GM23248 (cell line): ENCODE measurements around the gene GLS2. TPM values are rescaled to one million over a fixed set of nuclear protein-coding genes. Genes with fewer than 3 reads are reported as not detected.

Source experiments
- DNase-seq: peaks from one replicate; pipeline ENCODE4 v3.0.0-alpha.2; 2015
- H2AFZ ChIP-seq: fragments of 200-600 bp; sonication (generic); 2 replicates; pipeline ENCODE4 v1.6.1; 2016; ENCODE audit warnings: antibody characterized with exemption
- H3F3A ChIP-seq: fragments of 200-600 bp; sonication (generic); 2 replicates; pipeline ENCODE4 v1.6.1; 2016; ENCODE audit warnings: mild to moderate bottlenecking, antibody characterized with exemption, mixed run types; ENCODE audit not compliant: insufficient read depth
- H3K27ac ChIP-seq: fragments of 200-600 bp; sonication (generic); 2 replicates; pipeline ENCODE4 v1.5.1; 2016; ENCODE audit warnings: mild to moderate bottlenecking
- H3K27me3 ChIP-seq: fragments of 200-600 bp; sonication (generic); replicated peaks from 2 replicates; pipeline ENCODE4 v1.6.1; 2016; ENCODE audit warnings: mild to moderate bottlenecking; ENCODE audit not compliant: insufficient read depth
- H3K36me3 ChIP-seq: fragments of 200-600 bp; sonication (generic); 2 replicates; pipeline ENCODE4 v1.6.1; 2016; ENCODE audit warnings: low read depth, mild to moderate bottlenecking
- H3K4me1 ChIP-seq: fragments of 200-600 bp; sonication (generic); 2 replicates; pipeline ENCODE4 v1.6.1; 2016; ENCODE audit warnings: mild to moderate bottlenecking; ENCODE audit not compliant: insufficient read depth
- H3K4me2 ChIP-seq: fragments of 200-600 bp; sonication (generic); one replicate; pipeline ENCODE4 v1.6.1; 2016; ENCODE audit warnings: mild to moderate bottlenecking; ENCODE audit not compliant: unreplicated experiment
- H3K4me3 ChIP-seq: fragments of 200-600 bp; sonication (generic); 2 replicates; pipeline ENCODE4 v1.5.1; 2016; ENCODE audit warnings: mild to moderate bottlenecking
- H3K79me2 ChIP-seq: fragments of 200-600 bp; sonication (generic); 2 replicates; pipeline ENCODE4 v1.6.1; 2016; ENCODE audit warnings: mild to moderate bottlenecking; ENCODE audit not compliant: insufficient read depth
- H3K9ac ChIP-seq: fragments of 200-600 bp; sonication (generic); 2 replicates; pipeline ENCODE4 v1.6.1; 2016; ENCODE audit warnings: mild to moderate bottlenecking
- H3K9me2 ChIP-seq: fragments of 200-600 bp; sonication (generic); 2 replicates; pipeline ENCODE4 v1.6.1; 2016; ENCODE audit warnings: mixed run types, mild to moderate bottlenecking, moderate library complexity; ENCODE audit not compliant: insufficient read depth
- H3K9me3 ChIP-seq: fragments of 200-600 bp; sonication (generic); one replicate; pipeline ENCODE4 v1.6.1; 2017; ENCODE audit warnings: low read depth
- H4K20me1 ChIP-seq: fragments of 200-600 bp; sonication (generic); 2 replicates; pipeline ENCODE4 v1.6.0; 2016; ENCODE audit not compliant: insufficient read depth
- EZH2 ChIP-seq: fragments of 200-600 bp; sonication (generic); IDR thresholded peaks from 2 replicates; pipeline ENCODE4 v1.6.1; 2018; ENCODE audit warnings: antibody characterized with exemption, mild to moderate bottlenecking; ENCODE audit not compliant: insufficient read depth, poor library complexity, severe bottlenecking
- EZH2phosphoT487 ChIP-seq: fragments of 200-600 bp; sonication (generic); IDR thresholded peaks from 2 replicates; pipeline ENCODE4 v1.6.1; 2018; ENCODE audit warnings: antibody characterized with exemption, moderate library complexity, mild to moderate bottlenecking, low read depth; ENCODE audit not compliant: insufficient read depth
- WGBS, 2 experiments: methylation state at CpG; one replicate each; pipeline ENCODE4 v1.1.6; 2015 to 2017; ENCODE audit warnings: low lambda C conversion rate in 2 of 2, low coverage in 1 of 2; ENCODE audit errors: missing lambda C conversion rate in 2 of 2; 5-methylcytosine and 5-hydroxymethylcytosine counted together
- in situ Hi-C: fragments of 300-500 bp; cut with MboI; formaldehyde crosslinking; loops from 2 replicates; pipeline ENCODE4 v1.15.0; 2020
- polyA plus RNA-seq: library from polyadenylated mRNA; unstranded; fragments of >200 nt; fragmentation: Nextera tagmentation; extraction: Ambion mirVana; gene quantifications from 2 replicates; pipeline ENCODE4 v1.2.1, GENCODE V29; 2016
- total RNA-seq: library from RNA; depleted of rRNA; stranded (reverse); fragments of >200 nt; shearing (Covaris generic); gene quantifications from 2 replicates; pipeline ENCODE4 v1.2.3, GENCODE V29; 2014; rRNA removed

Gene GLS2
- total and polyA plus RNA-seq, 2 experiments from 2014 or later: not detected

DNA sequence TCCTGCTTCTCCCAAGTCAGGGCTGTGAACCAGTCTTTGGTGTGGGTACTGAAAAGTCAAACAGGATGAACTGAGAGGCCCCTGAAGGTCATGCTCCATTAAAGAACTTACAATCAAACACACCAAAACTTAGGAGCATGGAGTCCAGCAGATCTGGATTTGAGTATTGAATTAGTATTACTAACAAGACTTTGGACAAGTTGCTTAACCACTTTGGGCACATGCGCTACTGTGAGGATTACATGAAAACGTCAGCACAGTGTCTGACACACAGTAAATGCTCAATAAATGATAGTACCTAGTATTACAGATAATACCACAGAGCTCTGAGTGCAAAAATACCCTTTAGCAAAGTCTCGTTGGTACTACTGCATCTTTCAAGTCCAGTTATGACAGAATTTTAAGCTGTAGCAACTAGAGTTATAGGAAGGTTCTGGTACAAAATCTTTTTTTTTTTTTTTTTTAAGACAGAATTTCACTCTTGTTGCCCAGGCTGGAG lies 62.0 kb downstream of the GLS2 start:
- TF ChIP-seq EZH2 (no peak), EZH2phosphoT487 (no peak)
- H3K9me3 ChIP-seq: no peaks in the 10 kb centered on the region
- no peaks in the 10 kb centered on the region for H3K79me2 ChIP-seq
- no peaks in the 10 kb centered on the region for H4K20me1 ChIP-seq
- no peaks in the 10 kb centered on the region for H3K27me3 ChIP-seq
- no peak overlapping the region for H2AFZ ChIP-seq
- H3K9ac ChIP-seq: no peak overlapping the region
- H3K4me2 ChIP-seq: no peak overlapping the region
- H3K27ac ChIP-seq: no peak overlapping the region
- H3K4me3 ChIP-seq: no peak overlapping the region
- in situ Hi-C loops: no loop called here
- H3K36me3 ChIP-seq: no peaks in the 10 kb centered on the region
- no peaks in the 10 kb centered on the region for H3F3A ChIP-seq
- DNase-seq: no peak
- H3K4me1 ChIP-seq: no peaks in the 10 kb centered on the region
- no peaks in the 10 kb centered on the region for H3K9me2 ChIP-seq
- 47 to 51% methylated on average over 3 of the region's 3 CpGs for WGBS, 2 experiments

DNA sequence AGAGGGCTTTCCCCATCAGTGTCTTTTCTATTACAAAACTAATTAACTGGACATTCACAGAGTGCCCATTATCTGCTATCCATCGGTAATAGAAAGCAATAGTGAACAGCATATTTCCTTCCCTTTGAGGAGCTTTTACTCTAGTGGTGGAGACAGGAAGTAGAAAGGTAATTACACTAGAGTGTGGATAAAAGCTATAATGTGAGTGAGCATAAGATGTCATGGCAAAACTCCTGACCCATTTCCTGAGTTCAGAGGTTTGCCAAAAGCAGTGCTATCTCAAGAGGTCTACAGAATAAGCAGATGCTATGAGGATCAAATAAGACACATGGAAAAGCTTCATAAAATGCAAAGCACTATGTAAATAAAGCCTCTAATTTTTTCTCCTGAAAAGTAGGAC lies 62.8 kb downstream of the GLS2 start:
- Histone ChIP-seq H3K9me3 (no peaks in the 10 kb centered on the region), H3K36me3 (no peaks in the 10 kb centered on the region), H3K27ac (no peak overlapping the region), H3K4me1 (no peaks in the 10 kb centered on the region), H3K79me2 (no peaks in the 10 kb centered on the region), H3K4me2 (no peak overlapping the region), H3K27me3 (no peaks in the 10 kb centered on the region), H2AFZ (no peak overlapping the region), H4K20me1 (no peaks in the 10 kb centered on the region), H3F3A (no peaks in the 10 kb centered on the region), H3K9ac (no peak overlapping the region), H3K4me3 (no peak overlapping the region), H3K9me2 (no peaks in the 10 kb centered on the region)
- in situ Hi-C loops: no loop called here
- 95 to 100% methylated on average over 1 of the region's 1 CpG for WGBS, 2 experiments
- no peak for TF ChIP-seq EZH2phosphoT487
- TF ChIP-seq EZH2: no peak
- DNase-seq: no peak

Other genes starting within 250 kb of the GLS2 start
- gene ANKRD52, start 229.8 kb downstream of the GLS2 start, total RNA-seq: 24.5 and 26.9 TPM in 2 replicates
- 61.5 and 61.7 TPM in 2 replicates for gene ANKRD52, start 229.8 kb downstream of the GLS2 start, polyA plus RNA-seq
- 8.2 and 10.3 TPM in 2 replicates for gene COQ10A, start 221.2 kb downstream of the GLS2 start, total RNA-seq
- gene COQ10A, start 221.2 kb downstream of the GLS2 start, polyA plus RNA-seq: 9.6 and 9.8 TPM in 2 replicates
- 67.2 and 74.7 TPM in 2 replicates for gene CS, start 187.8 kb downstream of the GLS2 start, total RNA-seq
- 76.2 and 77.8 TPM in 2 replicates for gene CS, start 187.8 kb downstream of the GLS2 start, polyA plus RNA-seq
- 89.9 and 97.5 TPM in 2 replicates for gene CNPY2, start 172.2 kb downstream of the GLS2 start, total RNA-seq
- 248 and 253 TPM in 2 replicates for gene CNPY2, start 172.2 kb downstream of the GLS2 start, polyA plus RNA-seq
- gene PAN2, start 154.2 kb downstream of the GLS2 start, total RNA-seq: 20.2 and 22.1 TPM in 2 replicates
- 7.2 and 9.1 TPM in 2 replicates for gene PAN2, start 154.2 kb downstream of the GLS2 start, polyA plus RNA-seq
- not detected in 2 replicates for gene IL23A, start 149.3 kb downstream of the GLS2 start, total RNA-seq
- gene IL23A, start 149.3 kb downstream of the GLS2 start, polyA plus RNA-seq: 0.19 and 0.31 TPM in 2 replicates
- gene STAT2, start 128.1 kb downstream of the GLS2 start, total RNA-seq: 208 and 220 TPM in 2 replicates
- gene STAT2, start 128.1 kb downstream of the GLS2 start, polyA plus RNA-seq: 104 and 109 TPM in 2 replicates
- not detected in 2 replicates for gene APOF, start 125.3 kb downstream of the GLS2 start, total RNA-seq
- not detected in 2 replicates for gene APOF, start 125.3 kb downstream of the GLS2 start, polyA plus RNA-seq
- gene TIMELESS, start 38.7 kb downstream of the GLS2 start, total RNA-seq: 4.2 and 4.5 TPM in 2 replicates
- 6.8 and 7.9 TPM in 2 replicates for gene TIMELESS, start 38.7 kb downstream of the GLS2 start, polyA plus RNA-seq
- gene MIP, start 33.5 kb downstream of the GLS2 start, total RNA-seq: not detected in 2 replicates
- gene MIP, start 33.5 kb downstream of the GLS2 start, polyA plus RNA-seq: not detected in 2 replicates
- gene SPRYD4, start 19.6 kb downstream of the GLS2 start, total RNA-seq: 1.8 TPM in 2 replicates
- 1.6 TPM in 2 replicates for gene SPRYD4, start 19.6 kb downstream of the GLS2 start, polyA plus RNA-seq
- 23.8 and 28.7 TPM in 2 replicates for gene RBMS2, start 33.7 kb upstream of the GLS2 start, total RNA-seq
- 20.9 and 28.7 TPM in 2 replicates for gene RBMS2, start 33.7 kb upstream of the GLS2 start, polyA plus RNA-seq
- gene BAZ2A, start 142.2 kb upstream of the GLS2 start, total RNA-seq: 13.0 and 24.7 TPM in 2 replicates
- gene BAZ2A, start 142.2 kb upstream of the GLS2 start, polyA plus RNA-seq: 19.0 and 23.2 TPM in 2 replicates
- gene ATP5F1B, start 157.8 kb upstream of the GLS2 start, total RNA-seq: 456 and 505 TPM in 2 replicates
- 826 and 857 TPM in 2 replicates for gene ATP5F1B, start 157.8 kb upstream of the GLS2 start, polyA plus RNA-seq
- gene PTGES3, start 200.1 kb upstream of the GLS2 start, total RNA-seq: 79.9 and 89.2 TPM in 2 replicates
- 237 and 245 TPM in 2 replicates for gene PTGES3, start 200.1 kb upstream of the GLS2 start, polyA plus RNA-seq
- gene NACA, start 237.1 kb upstream of the GLS2 start, total RNA-seq: 624 and 672 TPM in 2 replicates
- gene NACA, start 237.1 kb upstream of the GLS2 start, polyA plus RNA-seq: 759 and 762 TPM in 2 replicates